GM23338 (cell line): ENCODE data around the gene CFAP65. TPM values are rescaled to one million over a fixed set of nuclear protein-coding genes. Genes with fewer than 3 reads are reported as not detected.

ENCODE experiments used
- ATAC-seq: fragments of 200-7000 bp; cut with Tn5 transposase; 3 replicates; pipeline ENCODE4 v1.9.1; 2020
- DNase-seq: peaks from one replicate; pipeline ENCODE4 v3.0.0-alpha.2; 2015; ENCODE audit warnings: low spot score
- H2AFZ ChIP-seq: fragments of 200-600 bp; sonication (generic); 2 replicates; pipeline ENCODE4 v1.8.0; 2016; ENCODE audit warnings: antibody characterized with exemption, mild to moderate bottlenecking, moderate library complexity
- H3F3A ChIP-seq: fragments of 200-600 bp; sonication (generic); replicated peaks from 2 replicates; pipeline ENCODE4 v1.8.0; 2017; ENCODE audit warnings: antibody characterized with exemption, mixed run types, low read depth
- H3K27ac ChIP-seq: fragments of 200-600 bp; sonication (generic); 2 replicates; pipeline ENCODE4 v1.6.1; 2016; ENCODE audit warnings: low read depth
- H3K27me3 ChIP-seq: fragments of 200-600 bp; sonication (generic); 2 replicates; pipeline ENCODE4 v1.8.0; 2016; ENCODE audit warnings: mild to moderate bottlenecking, mixed run types, moderate library complexity; ENCODE audit not compliant: insufficient read depth
- H3K36me3 ChIP-seq: fragments of 200-600 bp; sonication (generic); 2 replicates; pipeline ENCODE4 v1.8.0; 2016; ENCODE audit warnings: mild to moderate bottlenecking; ENCODE audit not compliant: insufficient read depth
- H3K4me1 ChIP-seq: fragments of 200-600 bp; sonication (generic); 2 replicates; pipeline ENCODE4 v1.8.0; 2016; ENCODE audit warnings: mild to moderate bottlenecking, moderate library complexity; ENCODE audit not compliant: insufficient read depth
- H3K4me2 ChIP-seq: fragments of 200-600 bp; sonication (generic); 2 replicates; pipeline ENCODE4 v1.7.1; 2017; ENCODE audit warnings: mixed run types
- H3K4me3 ChIP-seq: fragments of 200-600 bp; sonication (generic); 2 replicates; pipeline ENCODE4 v1.6.1; 2016; ENCODE audit warnings: mixed run types
- H3K79me2 ChIP-seq: fragments of 200-600 bp; sonication (generic); replicated peaks from 2 replicates; pipeline ENCODE4 v1.8.0; 2017; ENCODE audit warnings: mild to moderate bottlenecking; ENCODE audit not compliant: insufficient read depth
- H3K9me2 ChIP-seq: fragments of 200-600 bp; sonication (generic); 2 replicates; pipeline ENCODE4 v1.8.0; 2017; ENCODE audit not compliant: insufficient read depth
- H4K20me1 ChIP-seq: fragments of 200-600 bp; sonication (generic); replicated peaks from 2 replicates; pipeline ENCODE4 v1.8.0; 2017; ENCODE audit warnings: mild to moderate bottlenecking; ENCODE audit not compliant: insufficient read depth
- H3K27ac Mint-ChIP-seq: 2 replicates; pipeline ENCODE4 v1.8.0; 2020; ENCODE audit warnings: inconsistent platforms, mild to moderate bottlenecking, moderate library complexity, mixed read lengths
- H3K27me3 Mint-ChIP-seq: 3 replicates; pipeline ENCODE4 v1.8.0; 2022; ENCODE audit warnings: low read depth, mild to moderate bottlenecking, moderate library complexity, mixed read lengths, inconsistent platforms; ENCODE audit not compliant: insufficient read depth, poor library complexity
- H3K36me3 Mint-ChIP-seq: 3 replicates; pipeline ENCODE4 v1.8.0; 2021; ENCODE audit warnings: low read depth, mild to moderate bottlenecking, inconsistent platforms, moderate library complexity, mixed read lengths
- H3K4me1 Mint-ChIP-seq: 3 replicates; pipeline ENCODE4 v1.8.0; 2020; ENCODE audit warnings: mild to moderate bottlenecking, inconsistent platforms, mixed read lengths
- H3K4me3 Mint-ChIP-seq: 3 replicates; pipeline ENCODE4 v1.8.0; 2021; ENCODE audit warnings: moderate library complexity, mild to moderate bottlenecking, inconsistent platforms, mixed read lengths
- H3K9me3 Mint-ChIP-seq: 3 replicates; pipeline ENCODE4 v1.8.0; 2020; ENCODE audit warnings: moderate library complexity, mild to moderate bottlenecking, inconsistent platforms, mixed read lengths
- CREB1 ChIP-seq: fragments of 250-450 bp; sonication (Bioruptor Pico); IDR thresholded peaks from 2 replicates; pipeline ENCODE4 v1.5.0; 2020; ENCODE audit warnings: low read depth, mild to moderate bottlenecking, moderate library complexity
- ETS1 ChIP-seq: IDR thresholded peaks from 2 replicates; pipeline ENCODE4 v1.6.1; 2016; ENCODE audit warnings: antibody characterized with exemption
- EZH2 ChIP-seq: fragments of 200-600 bp; sonication (generic); IDR thresholded peaks from one replicate; pipeline ENCODE4 v1.8.0; 2017; ENCODE audit warnings: antibody characterized with exemption, mild to moderate bottlenecking, low read depth; ENCODE audit not compliant: unreplicated experiment
- EZH2phosphoT487 ChIP-seq: fragments of 200-600 bp; sonication (generic); IDR thresholded peaks from one replicate; pipeline ENCODE4 v1.8.1; 2018; ENCODE audit warnings: antibody characterized with exemption; ENCODE audit not compliant: unreplicated experiment
- JUNB ChIP-seq: IDR thresholded peaks from one replicate; pipeline ENCODE4 v1.6.1; 2016; ENCODE audit warnings: antibody characterized with exemption; ENCODE audit not compliant: unreplicated experiment
- NANOG ChIP-seq: IDR thresholded peaks from 2 replicates; pipeline ENCODE4 v1.6.1; 2016; ENCODE audit warnings: antibody characterized with exemption, borderline replicate concordance
- POLR2AphosphoS5 ChIP-seq: IDR thresholded peaks from 2 replicates; pipeline ENCODE4 v1.6.1; 2016; ENCODE audit warnings: antibody characterized with exemption, low read depth
- STAT1 ChIP-seq: IDR thresholded peaks from one replicate; pipeline ENCODE4 v1.6.1; 2016; ENCODE audit warnings: antibody characterized with exemption; ENCODE audit not compliant: unreplicated experiment
- ZNF114 ChIP-seq: fragments of 250-450 bp; sonication (Bioruptor Pico); IDR thresholded peaks from 2 replicates; pipeline ENCODE4 v1.5.0; 2020; ENCODE audit warnings: mild to moderate bottlenecking, moderate library complexity
- ZNF331 ChIP-seq: fragments of 250-450 bp; sonication (Bioruptor Pico); IDR thresholded peaks from 2 replicates; pipeline ENCODE4 v1.5.0; 2020; ENCODE audit warnings: low read depth, mild to moderate bottlenecking, moderate library complexity
- ZNF462 ChIP-seq: fragments of 250-450 bp; sonication (Bioruptor Pico); IDR thresholded peaks from 2 replicates; pipeline ENCODE4 v1.5.0; 2020; ENCODE audit warnings: mild to moderate bottlenecking, moderate library complexity
- polyA plus RNA-seq: library from polyadenylated mRNA; unstranded; fragments of >200 nt; fragmentation: Nextera tagmentation; extraction: Ambion mirVana; gene quantifications from 2 replicates; pipeline ENCODE4 v1.2.1, GENCODE V29; 2016
- total RNA-seq: library from RNA; depleted of rRNA; stranded (reverse); fragments of >200 nt; shearing (Covaris generic); gene quantifications from 2 replicates; pipeline ENCODE4 v1.2.3, GENCODE V29; 2014
- TF ChIP-seq, protein P1 (sequence below): IDR thresholded peaks from one replicate; pipeline ENCODE4 v1.6.1; 2018; ENCODE audit warnings: antibody characterized with exemption; ENCODE audit not compliant: unreplicated experiment
- TF ChIP-seq, protein P2 (sequence below), 2 experiments: fragments of 200-600 bp in 1 of 2; sonication (generic) in 1 of 2; conservative IDR thresholded peaks; 2 replicates each; pipeline versions ENCODE4 v1.5.1 to v1.6.1; 2016 to 2017; ENCODE audit warnings: antibody characterized with exemption in 2 of 2, low read depth in 2 of 2, mild to moderate bottlenecking in 2 of 2, moderate library complexity in 1 of 2

The CFAP65 gene
- total and polyA plus RNA-seq, 2 experiments from 2014 or later, result 0.38 to 0.74 TPM

DNA sequence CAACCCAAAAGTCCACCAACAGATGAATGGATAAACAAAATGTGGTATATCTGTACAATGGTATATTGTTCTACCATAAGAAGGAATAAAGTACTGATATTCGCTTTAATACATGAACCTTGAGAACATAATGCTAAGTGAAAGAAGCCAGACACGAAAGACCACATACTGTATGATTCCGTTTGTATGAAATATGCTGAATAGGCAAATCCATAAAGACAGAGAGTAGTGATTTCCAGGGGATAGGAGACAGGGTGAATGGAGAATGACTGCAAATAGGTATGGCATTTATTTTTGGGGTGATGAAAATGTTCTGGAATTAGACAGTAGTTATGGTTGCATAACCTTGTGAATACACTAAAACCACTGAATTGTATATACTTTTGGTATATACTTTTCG lies 48.0 kb upstream of the CFAP65 start:
- Histone ChIP-seq H3K79me2 (no peaks in the 10 kb centered on the region), H3K4me2 (no peak overlapping the region), H3K27ac (no peak overlapping the region), H3K4me1 (peaks cover 10% of the 10 kb centered on the region), H2AFZ (no peak overlapping the region), H3K9me2 (no peaks in the 10 kb centered on the region), H3F3A (no peaks in the 10 kb centered on the region), H4K20me1 (0 out of 2 replicates have a peak, but pooled peaks cover 6% of the 10 kb centered on the region), H3K4me3 (no peak overlapping the region), H3K27me3 (no peaks in the 10 kb centered on the region), H3K36me3 (no peaks in the 10 kb centered on the region)
- H3K9me3 Mint-ChIP-seq, result no peaks in the 10 kb centered on the region
- peaks cover 27% of the 10 kb centered on the region for H3K4me1 Mint-ChIP-seq
- no peak for TF ChIP-seq EZH2phosphoT487
- TF ChIP-seq, protein P1, sequence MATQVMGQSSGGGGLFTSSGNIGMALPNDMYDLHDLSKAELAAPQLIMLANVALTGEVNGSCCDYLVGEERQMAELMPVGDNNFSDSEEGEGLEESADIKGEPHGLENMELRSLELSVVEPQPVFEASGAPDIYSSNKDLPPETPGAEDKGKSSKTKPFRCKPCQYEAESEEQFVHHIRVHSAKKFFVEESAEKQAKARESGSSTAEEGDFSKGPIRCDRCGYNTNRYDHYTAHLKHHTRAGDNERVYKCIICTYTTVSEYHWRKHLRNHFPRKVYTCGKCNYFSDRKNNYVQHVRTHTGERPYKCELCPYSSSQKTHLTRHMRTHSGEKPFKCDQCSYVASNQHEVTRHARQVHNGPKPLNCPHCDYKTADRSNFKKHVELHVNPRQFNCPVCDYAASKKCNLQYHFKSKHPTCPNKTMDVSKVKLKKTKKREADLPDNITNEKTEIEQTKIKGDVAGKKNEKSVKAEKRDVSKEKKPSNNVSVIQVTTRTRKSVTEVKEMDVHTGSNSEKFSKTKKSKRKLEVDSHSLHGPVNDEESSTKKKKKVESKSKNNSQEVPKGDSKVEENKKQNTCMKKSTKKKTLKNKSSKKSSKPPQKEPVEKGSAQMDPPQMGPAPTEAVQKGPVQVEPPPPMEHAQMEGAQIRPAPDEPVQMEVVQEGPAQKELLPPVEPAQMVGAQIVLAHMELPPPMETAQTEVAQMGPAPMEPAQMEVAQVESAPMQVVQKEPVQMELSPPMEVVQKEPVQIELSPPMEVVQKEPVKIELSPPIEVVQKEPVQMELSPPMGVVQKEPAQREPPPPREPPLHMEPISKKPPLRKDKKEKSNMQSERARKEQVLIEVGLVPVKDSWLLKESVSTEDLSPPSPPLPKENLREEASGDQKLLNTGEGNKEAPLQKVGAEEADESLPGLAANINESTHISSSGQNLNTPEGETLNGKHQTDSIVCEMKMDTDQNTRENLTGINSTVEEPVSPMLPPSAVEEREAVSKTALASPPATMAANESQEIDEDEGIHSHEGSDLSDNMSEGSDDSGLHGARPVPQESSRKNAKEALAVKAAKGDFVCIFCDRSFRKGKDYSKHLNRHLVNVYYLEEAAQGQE, result no peak
- TF ChIP-seq, protein P2, sequence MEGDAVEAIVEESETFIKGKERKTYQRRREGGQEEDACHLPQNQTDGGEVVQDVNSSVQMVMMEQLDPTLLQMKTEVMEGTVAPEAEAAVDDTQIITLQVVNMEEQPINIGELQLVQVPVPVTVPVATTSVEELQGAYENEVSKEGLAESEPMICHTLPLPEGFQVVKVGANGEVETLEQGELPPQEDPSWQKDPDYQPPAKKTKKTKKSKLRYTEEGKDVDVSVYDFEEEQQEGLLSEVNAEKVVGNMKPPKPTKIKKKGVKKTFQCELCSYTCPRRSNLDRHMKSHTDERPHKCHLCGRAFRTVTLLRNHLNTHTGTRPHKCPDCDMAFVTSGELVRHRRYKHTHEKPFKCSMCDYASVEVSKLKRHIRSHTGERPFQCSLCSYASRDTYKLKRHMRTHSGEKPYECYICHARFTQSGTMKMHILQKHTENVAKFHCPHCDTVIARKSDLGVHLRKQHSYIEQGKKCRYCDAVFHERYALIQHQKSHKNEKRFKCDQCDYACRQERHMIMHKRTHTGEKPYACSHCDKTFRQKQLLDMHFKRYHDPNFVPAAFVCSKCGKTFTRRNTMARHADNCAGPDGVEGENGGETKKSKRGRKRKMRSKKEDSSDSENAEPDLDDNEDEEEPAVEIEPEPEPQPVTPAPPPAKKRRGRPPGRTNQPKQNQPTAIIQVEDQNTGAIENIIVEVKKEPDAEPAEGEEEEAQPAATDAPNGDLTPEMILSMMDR (conservative IDR thresholded peaks at IDR 0.05; ENCODE audit: low read depth in 2 of 2), result no peak
- no peak for TF ChIP-seq POLR2AphosphoS5
- TF ChIP-seq ETS1, result no peak
- no peak for TF ChIP-seq JUNB
- no peak for TF ChIP-seq ZNF114 (CRISPR knock-in tag)
- no peak for TF ChIP-seq ZNF331 (CRISPR knock-in tag)
- no peak for TF ChIP-seq CREB1
- TF ChIP-seq ZNF462, result no peak
- TF ChIP-seq NANOG, result no peak
- TF ChIP-seq EZH2, result no peak
- no peak for TF ChIP-seq STAT1
- ATAC-seq (no peak), DNase-seq (no peak)
- H3K4me3 Mint-ChIP-seq, result no peak overlapping the region
- no peaks in the 10 kb centered on the region for H3K36me3 Mint-ChIP-seq
- peaks cover 5% of the 10 kb centered on the region for H3K27me3 Mint-ChIP-seq
- no peak overlapping the region for H3K27ac Mint-ChIP-seq
